ENCODE measurements around the gene NCKAP5. TPM values are rescaled to one million over a fixed set of nuclear protein-coding genes. Genes with fewer than 3 reads are reported as not detected.

NCKAP5 gene
- total RNA-seq, 1 donor from 2014 or later: 0.26 TPM

- DNase-seq (ENCODE audit: low read depth) (no peak), FAIRE-seq (no peak)
- Histone ChIP-seq H3K4me3 (ENCODE audit: low read depth, low read length) (no peak overlapping the region), H3K36me3 (ENCODE audit: control insufficient read depth, insufficient read depth, low read length) (no peaks in the 10 kb centered on the region), H3K27me3 (ENCODE audit: control insufficient read depth, insufficient read depth, low read length) (no peaks in the 10 kb centered on the region)
- no peak for TF ChIP-seq CTCF (IDR thresholded peaks at IDR 0.05; ENCODE audit: insufficient read depth, low read length, severe bottlenecking)
Observed at GRCh38 chr2:132780651-132781050, 787.6 kb downstream of the NCKAP5 start.

GRCh38 chr2:132779206-132779721 lies 789.0 kb downstream of the NCKAP5 start:
- DNase-seq (ENCODE audit: low read depth): no peak

GRCh38 chr2:132776287-132776686 lies 792.0 kb downstream of the NCKAP5 start:
- no peaks in the 10 kb centered on the region for H3K27me3 ChIP-seq (ENCODE audit: control insufficient read depth, insufficient read depth, low read length)
- H3K4me3 ChIP-seq (ENCODE audit: low read depth, low read length): no peak overlapping the region
- TF ChIP-seq CTCF (IDR thresholded peaks at IDR 0.05; ENCODE audit: insufficient read depth, low read length, severe bottlenecking): no peak
- no peaks in the 10 kb centered on the region for H3K36me3 ChIP-seq (ENCODE audit: control insufficient read depth, insufficient read depth, low read length)
- no peak for FAIRE-seq
- no peak for DNase-seq (ENCODE audit: low read depth)

More at GRCh38 chr2:132779206-132779721, 789.0 kb downstream of the NCKAP5 start:
- no peaks in the 10 kb centered on the region for H3K36me3 ChIP-seq (ENCODE audit: control insufficient read depth, insufficient read depth, low read length)
- no peak for TF ChIP-seq CTCF (IDR thresholded peaks at IDR 0.05; ENCODE audit: insufficient read depth, low read length, severe bottlenecking)
- FAIRE-seq: no peak
- H3K4me3 ChIP-seq (ENCODE audit: low read depth, low read length): no peak overlapping the region
- no peaks in the 10 kb centered on the region for H3K27me3 ChIP-seq (ENCODE audit: control insufficient read depth, insufficient read depth, low read length)

GRCh38 chr2:132774189-132774588 lies 794.1 kb downstream of the NCKAP5 start:
- Histone ChIP-seq H3K27me3 (ENCODE audit: control insufficient read depth, insufficient read depth, low read length) (no peaks in the 10 kb centered on the region), H3K36me3 (ENCODE audit: control insufficient read depth, insufficient read depth, low read length) (no peaks in the 10 kb centered on the region), H3K4me3 (ENCODE audit: low read depth, low read length) (no peak overlapping the region)
- FAIRE-seq (no peak), DNase-seq (ENCODE audit: low read depth) (no peak)
- no peak for TF ChIP-seq CTCF (IDR thresholded peaks at IDR 0.05; ENCODE audit: insufficient read depth, low read length, severe bottlenecking)

- no peak for FAIRE-seq
- H3K27me3 ChIP-seq (ENCODE audit: control insufficient read depth, insufficient read depth, low read length): no peaks in the 10 kb centered on the region
- TF ChIP-seq CTCF (IDR thresholded peaks at IDR 0.05; ENCODE audit: insufficient read depth, low read length, severe bottlenecking): no peak
Observed at GRCh38 chr2:132773331-132773730, 794.9 kb downstream of the NCKAP5 start.

GRCh38 chr2:132772340-132772739 lies 795.9 kb downstream of the NCKAP5 start:
- DNase-seq (ENCODE audit: low read depth) (no peak), FAIRE-seq (no peak)
- no peak overlapping the region for H3K4me3 ChIP-seq (ENCODE audit: low read depth, low read length)
- TF ChIP-seq CTCF (IDR thresholded peaks at IDR 0.05; ENCODE audit: insufficient read depth, low read length, severe bottlenecking): no peak
- no peaks in the 10 kb centered on the region for H3K27me3 ChIP-seq (ENCODE audit: control insufficient read depth, insufficient read depth, low read length)
- H3K36me3 ChIP-seq (ENCODE audit: control insufficient read depth, insufficient read depth, low read length): no peaks in the 10 kb centered on the region

More at GRCh38 chr2:132773331-132773730, 794.9 kb downstream of the NCKAP5 start:
- no peak for DNase-seq (ENCODE audit: low read depth)
- no peaks in the 10 kb centered on the region for H3K36me3 ChIP-seq (ENCODE audit: control insufficient read depth, insufficient read depth, low read length)
- H3K4me3 ChIP-seq (ENCODE audit: low read depth, low read length): no peak overlapping the region

All from bronchial epithelial cell (primary cell).